Effector CD8-positive, alpha-beta T cell (primary cell): ENCODE measurements around the gene LEFTY1.
"Not testable (repeated sequence)": the region's sequence is repeated elsewhere in the genome, so short reads cannot be mapped to it uniquely, and the experiment has no call there.

ENCODE experiments used
- DNase-seq: peaks from one replicate; lab custom pipeline; 2025; lab: John Stamatoyannopoulos, UW

The LEFTY1 gene

GRCh38 chr1:225888289-225888897, 553 bp downstream of the LEFTY1 start:
- no peak for DNase-seq

GRCh38 chr1:225887554-225888288, 1.2 kb downstream of the LEFTY1 start:
- not testable (repeated sequence) for DNase-seq

DNA sequence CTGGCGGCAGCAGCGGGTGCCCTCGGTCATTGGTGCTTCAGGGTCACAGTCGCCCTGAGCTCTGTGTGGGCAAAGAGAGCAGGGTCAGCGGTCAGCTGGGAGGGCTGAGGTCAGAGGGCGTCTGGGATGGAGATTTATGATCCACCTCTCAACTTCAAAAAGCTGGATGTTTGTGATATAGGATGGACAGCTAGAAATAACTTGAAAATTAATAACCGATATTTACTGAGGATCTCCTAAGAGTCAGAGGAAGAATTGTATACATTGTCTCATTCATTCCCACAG, 2.0 kb downstream of the LEFTY1 start:
- no peak for DNase-seq

DNA sequence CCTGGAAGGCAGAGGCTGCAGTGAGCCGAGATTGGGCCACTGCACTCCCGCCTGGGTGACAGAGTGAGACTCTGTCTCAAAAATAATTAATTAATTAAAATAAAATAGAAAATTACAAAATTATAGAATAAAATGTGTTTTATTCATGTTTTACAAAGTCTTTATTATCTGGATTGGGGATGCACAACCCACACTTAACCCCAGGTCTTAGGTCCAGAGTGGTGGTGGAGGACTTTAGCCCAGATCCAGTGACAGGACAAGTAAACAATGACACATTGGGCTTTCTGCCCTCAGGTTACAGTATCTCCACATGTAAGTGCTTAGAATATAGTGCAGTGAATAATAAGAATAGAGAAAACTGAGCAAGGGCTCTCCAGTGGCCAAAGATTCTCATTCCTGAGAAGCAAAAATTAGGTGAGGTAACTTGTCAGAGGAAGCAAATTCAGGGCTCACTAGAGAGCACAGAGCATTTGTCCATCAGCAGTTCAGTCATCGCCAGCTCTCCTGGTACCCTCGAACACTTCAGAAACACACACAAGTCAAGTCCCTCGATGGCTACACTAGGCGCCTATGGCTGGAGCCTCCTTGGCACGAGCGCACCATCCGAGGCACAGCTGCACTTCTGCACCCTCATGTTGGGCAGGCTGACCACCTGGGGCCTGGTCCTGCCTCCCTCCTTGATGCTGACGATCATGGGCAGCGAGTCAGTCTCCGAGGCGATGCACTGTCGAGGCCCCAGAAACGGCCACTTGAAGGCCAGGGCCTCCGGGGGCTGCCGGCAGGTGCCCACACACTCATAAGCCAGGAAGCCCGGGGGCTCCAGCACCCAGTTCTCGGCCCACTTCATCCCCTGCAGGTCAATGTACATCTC, 2.6 kb downstream of the LEFTY1 start:
- DNase-seq, result no peak

DNA sequence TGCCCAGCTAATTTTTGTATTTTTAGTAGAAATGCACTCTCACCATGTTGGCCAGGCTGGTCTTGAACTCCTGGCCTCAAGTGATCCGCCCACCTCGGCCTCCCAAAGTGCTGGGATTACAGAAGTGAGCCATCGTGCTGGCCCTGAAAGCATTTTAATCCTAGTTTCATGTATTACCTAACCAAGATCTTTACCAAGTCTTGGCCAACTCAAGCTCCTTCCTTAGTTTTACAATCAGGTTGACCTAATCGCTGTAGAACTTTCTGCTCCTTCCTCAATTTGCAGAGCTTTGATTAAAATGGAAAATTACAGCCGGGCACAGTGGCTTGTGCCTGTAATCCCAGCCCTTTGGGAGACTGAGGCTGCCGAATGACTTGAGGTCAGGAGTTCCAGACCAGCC, 3.6 kb downstream of the LEFTY1 start:
- DNase-seq, result no peak

- no peak for DNase-seq
Measured at GRCh38 chr1:225883616-225884265, 5.2 kb downstream of the LEFTY1 start.

DNA sequence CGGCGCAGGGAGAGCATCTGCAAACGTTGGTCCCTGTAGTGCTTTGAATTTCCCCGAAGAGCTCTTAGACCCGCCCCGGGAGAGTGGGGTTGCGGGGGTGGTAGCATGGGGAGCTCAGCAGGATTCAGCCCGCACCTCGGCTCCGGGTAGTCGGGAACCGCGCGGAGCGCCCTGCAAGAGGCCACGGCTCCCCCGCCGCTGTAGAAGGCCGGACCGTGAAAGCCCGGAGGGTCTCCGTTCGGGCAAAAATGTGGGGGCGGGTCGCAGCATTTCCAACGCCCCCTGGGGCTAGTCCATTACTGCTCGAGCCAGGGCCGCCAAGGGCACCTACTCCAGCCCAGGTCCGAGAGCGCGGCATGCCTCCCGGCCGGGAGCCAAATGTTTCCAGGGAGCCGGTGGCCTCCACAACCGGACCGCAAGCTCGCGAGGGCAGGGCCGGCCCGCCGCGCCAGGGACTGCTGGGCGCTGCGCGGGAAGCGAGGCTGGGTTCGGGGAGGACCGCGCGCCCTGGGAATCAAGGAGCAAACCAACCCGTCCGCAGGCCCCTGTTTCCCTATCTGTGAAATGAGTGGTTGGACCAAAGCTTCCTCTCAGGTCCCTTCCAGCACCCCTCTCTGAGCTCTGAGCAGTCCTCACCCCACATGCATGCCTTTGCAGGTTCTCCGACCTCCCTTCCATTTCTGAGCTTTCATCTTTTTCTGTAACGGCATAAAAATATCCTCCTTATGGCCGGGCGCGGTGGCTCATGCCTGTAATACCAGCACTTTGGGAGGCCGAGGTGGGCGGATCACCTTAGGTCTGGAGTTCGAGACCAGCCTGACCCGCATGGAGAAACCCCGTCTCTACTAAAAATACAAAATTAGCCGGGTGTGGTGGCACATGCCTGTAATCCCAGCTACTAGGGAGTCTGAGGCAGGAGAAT, 6.0 kb downstream of the LEFTY1 start:
- peak; percentile 24 for DNase-seq

- DNase-seq, result peak; percentile 83
Measured at GRCh38 chr1:225881959-225882693, 6.8 kb downstream of the LEFTY1 start, which contains the start of gene TMEM63A. TMEM63A (minus strand) TSS chr1:225882380; CDS start chr1:225877580, 4,800 bp downstream.

DNA sequence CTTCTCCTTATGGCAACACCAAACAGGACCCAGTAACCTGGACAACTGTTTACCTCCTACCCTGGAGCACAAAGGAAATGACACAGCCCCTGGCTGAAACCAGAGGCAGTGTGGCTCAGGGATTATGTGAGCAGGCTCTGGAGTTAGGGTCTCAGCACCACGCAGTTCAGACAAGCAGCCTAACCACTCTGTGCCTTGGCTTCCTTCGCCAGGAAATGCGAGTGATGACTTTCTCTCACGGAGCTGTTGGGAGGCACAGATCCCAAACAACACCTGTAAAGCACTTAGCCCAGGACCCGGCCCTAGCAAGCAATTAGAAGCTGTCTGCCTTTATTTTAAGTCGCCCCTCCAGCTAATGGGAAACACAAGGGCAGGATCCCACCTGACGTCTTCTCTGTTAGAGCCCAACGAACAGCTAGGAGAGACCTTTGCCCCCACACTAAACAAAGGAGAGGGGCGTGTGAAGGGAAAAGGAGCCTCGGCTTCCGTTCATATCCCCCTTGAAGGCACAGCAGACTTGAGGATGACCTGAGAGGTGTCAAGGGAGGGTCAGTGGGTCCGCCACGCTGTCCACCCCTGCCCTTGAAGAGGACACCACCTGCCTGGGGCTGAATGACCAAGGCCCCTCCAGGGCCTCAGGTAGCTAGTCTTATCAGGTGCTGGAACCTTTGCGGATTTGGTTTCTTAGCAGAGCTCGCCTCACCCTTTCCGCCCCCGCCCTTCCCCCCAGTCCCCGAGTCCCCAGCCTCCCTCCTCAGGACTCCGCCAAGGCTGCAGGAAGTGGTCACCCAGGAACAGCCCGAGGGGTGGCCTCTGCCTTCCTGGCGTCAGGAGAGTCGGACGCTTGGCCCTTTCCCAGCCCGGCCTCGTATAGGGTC, 7.6 kb downstream of the LEFTY1 start:
- no peak for DNase-seq

GRCh38 chr1:225880636-225881035, 8.3 kb downstream of the LEFTY1 start:
- DNase-seq, result no peak

- no peak for DNase-seq
Measured at GRCh38 chr1:225880222-225880588, 8.7 kb downstream of the LEFTY1 start.

DNA sequence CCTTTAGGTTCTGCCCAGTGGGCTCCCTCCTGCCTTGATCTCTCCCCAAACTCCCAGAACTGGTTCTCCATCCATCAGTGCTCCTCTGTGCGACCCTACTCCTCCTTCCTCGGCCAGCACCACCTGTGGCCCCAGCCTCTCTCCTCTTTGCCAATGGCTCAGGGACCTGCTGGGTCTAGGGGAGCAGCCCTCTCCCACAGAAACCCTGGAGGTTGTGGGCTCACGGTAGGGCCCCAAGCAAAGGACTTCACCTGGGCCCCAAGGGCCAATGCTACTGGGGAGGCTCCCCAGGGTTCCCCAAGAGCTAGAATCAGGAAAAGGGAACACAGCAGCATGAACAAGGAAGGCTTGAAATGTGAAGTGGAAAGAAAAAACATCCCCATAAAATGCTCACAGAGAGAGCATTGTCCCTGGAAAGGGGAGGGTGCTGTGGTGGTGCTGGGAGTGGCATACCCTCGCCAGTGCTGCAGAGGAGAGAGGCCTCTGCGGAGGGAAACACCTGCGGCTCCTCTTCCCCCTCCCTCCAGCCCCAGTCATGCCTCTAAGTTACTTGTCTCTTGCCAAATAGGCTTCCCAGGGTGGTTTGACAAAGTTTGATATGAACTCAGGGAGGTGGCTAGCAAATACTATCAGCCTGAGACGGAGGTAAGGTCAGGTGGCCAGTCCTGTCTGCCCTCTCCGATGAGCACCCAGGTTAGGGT, 9.3 kb downstream of the LEFTY1 start:
- no peak for DNase-seq

DNA sequence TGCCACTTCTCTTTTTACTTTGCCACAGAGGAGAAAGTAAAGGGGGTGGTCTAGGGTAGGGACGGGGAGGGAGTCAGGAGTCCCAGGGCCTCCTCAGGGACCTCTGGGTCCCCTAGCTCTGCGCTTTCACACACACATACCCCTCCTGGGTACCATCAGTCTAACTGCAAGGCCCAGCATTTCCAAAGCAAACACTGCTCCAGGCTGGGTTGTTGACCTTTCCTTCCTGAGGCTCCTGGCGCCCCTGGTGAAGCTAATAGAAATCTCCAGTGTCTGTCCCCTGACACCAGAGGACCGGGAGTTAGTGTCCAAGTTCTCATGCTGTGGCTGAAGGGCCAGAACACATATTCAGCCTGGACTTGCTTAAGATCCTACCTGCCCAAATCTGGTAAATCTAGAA, 10.7 kb downstream of the LEFTY1 start:
- no peak for DNase-seq

- DNase-seq, result no peak
Measured at GRCh38 chr1:225877580-225877979, 11.4 kb downstream of the LEFTY1 start.

GRCh38 chr1:225876900-225877510, 11.9 kb downstream of the LEFTY1 start:
- no peak for DNase-seq

DNA sequence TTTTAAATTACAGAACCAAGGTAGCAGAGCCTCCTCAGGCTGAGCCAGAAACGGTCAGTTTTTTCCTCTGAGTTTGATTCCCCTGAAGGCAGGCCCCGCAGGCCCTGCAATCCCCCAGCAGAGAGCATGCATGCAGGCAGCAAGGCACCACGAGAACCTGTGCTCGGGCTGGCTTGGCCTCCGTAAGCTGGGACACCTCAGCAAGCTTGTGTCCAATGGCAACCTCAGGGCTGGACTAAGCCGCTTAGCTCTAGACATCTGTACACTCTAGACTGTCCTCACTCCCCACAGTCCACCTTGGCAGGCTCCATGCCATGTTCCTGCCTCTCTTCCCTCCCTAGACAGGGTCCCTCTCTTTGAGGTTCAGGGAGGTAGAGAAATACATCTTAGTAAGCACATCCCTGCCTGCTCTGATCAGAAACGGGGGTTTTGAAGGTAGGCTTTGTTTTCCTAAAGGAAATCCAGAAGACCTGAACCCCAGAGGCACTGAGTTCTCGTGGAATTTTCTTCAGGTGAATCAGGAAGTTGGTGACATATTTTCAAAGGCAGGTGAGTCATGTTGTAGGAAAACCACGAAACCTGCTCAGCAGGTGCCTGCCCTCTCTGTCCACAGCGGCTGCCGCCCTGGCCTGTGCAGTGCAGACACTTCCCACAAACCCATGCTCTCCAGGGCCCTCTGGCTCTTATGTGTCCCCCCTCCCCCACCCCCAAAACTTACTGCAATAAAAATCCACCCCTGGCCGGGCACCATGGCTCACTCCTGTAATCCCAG, 13.7 kb downstream of the LEFTY1 start:
- no peak for DNase-seq

DNA sequence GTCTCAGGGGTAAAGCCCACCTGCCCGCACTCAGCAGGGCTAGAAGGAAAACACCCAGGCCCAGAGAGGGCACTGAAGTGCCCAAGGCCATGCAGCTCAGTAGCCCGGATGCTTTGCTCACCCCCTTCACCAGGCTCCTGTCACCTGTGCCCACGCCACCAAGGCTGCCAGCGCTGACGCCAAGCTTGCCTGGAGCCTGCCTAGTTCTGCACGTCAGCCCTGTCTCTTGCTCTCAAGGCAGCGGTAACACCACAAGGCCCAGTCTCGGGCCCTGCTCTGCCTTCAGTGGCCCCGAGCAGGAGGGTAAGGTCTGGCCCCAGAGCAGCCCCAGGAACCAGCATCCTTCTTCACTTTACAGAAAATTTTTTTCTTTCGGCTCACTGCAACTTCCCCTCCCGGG, 14.5 kb downstream of the LEFTY1 start:
- no peak for DNase-seq
